ENCODE measurements around the gene ARL2.
"Not testable (repeated sequence)": the region's sequence is repeated elsewhere in the genome, so short reads cannot be mapped to it uniquely, and the experiment has no call there.

ARL2 gene

DNA sequence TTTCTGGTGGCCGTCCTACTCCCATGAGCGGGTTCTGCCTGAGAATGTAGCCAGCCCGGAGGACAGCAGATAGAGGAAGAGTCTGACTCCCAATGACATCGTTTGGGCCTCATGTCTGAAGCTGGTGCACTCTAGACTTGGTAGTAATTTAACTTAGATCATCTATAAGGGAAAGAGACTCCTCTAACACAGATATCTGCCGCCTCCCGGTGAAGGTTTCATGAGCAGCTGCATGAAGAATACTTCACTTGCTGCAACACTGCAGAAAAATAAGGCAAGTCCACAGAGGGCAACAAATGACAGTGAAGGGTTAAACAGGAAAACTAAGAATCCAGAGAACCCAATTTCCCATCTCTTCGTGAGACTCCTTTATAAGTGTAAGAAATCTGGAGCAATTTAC, 5.9 kb upstream of the ARL2 start:
- no peak for DNase-seq (ENCODE audit: low read depth, low spot score)

DNA sequence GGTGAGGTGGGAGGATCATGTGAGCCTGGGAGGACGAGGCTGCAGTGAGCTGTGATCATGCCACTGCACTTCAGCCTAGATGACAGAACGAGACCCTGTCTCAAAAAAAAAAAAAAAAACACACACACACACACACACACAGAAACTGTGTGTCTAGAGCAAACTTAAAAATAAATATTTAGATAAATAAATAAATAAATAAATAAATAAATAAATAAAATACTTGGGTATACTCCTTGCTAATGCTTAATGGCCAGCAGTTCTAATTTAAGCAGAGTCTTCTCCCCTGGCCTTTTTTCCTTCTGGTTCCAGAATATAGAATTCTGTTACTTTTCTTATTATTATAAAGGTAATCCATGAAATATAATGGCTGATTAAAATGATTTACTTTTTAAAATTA, 5.1 kb upstream of the ARL2 start:
- no peak for DNase-seq (ENCODE audit: low read depth, low spot score)

DNA sequence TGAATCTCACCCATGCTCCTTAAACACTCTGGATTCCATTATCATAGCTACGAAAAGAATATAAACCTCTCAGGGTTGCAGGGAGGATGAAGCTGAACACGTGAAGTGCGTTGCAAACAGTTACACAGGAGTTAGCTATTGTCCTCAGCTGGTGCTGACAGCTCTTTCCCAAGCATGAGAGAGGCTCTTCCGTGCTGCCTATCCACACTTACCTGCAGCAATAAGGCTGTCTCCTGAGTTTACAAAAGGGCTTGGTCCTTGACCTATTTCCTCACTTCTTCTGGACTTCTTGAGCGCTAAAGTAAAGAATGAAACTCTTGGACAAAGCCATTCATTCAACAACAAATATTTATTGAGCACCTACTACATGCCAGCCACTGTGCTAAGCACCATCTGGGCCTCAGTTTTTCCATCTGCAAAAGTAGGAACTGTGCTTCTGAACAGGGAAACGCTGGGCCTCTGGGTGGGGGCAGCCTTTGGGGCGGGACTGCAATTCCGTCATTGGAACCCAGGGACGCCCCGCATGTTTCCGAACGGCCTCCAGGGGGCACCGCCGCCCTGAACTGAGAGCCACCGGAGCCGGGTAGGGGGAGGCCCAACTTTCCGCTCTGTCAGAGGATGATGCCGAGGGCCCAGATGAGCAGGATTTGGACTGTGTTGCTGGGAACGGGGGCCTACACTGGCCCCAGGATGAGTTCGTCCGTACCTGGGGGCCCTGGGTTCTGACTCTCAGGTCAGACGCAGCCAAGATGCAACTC, 651 bp upstream of the ARL2 start:
- peak; percentile 94 for DNase-seq (ENCODE audit: low read depth, low spot score)

DNA sequence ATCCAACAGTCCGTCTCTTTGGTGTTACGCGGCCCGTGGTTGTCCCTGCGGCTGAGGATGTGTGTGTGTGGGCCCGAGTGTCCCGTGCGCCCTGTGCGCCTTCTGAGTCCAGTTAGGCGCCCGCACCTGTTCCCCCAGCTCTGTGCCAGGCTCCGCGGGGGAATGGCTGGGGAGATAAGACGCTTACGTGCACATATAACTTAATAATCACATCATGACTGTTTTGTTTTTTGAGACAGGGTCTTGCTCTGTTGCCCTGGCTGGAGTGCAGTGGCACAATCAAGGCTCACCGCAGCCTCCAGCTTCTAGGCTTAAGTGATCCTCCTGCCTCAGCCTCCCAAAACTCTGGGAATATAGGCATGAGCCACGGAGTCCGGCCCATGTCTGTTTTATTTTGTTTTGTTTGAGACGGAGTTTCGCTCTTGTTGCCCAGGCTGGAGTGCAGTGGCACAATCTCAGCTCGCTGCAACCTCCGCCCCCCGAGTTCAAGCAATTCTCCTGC, 817 bp downstream of the ARL2 start:
- DNase-seq (ENCODE audit: low read depth, low spot score) = no peak

DNA sequence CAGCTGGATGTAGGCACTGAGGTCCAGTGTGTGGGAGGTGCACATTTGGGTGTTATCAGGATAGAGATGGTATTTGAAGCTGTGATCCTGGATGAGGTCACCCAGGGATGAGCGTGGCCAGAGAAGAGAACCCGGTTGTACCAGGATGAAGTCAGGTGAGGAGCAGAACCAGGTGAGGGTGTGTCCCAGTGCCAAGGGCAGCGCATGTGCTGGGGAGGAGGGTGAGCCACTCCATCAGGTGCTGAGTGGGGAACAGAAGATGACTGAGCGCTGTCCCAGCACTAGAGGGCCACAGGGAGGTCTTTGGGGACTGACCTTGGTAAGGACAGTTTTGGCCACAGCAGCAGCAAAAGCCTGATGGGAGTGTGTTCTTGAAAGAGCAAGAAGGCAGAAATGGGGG, 2.7 kb downstream of the ARL2 start:
- DNase-seq (ENCODE audit: low read depth, low spot score) = no peak

DNA sequence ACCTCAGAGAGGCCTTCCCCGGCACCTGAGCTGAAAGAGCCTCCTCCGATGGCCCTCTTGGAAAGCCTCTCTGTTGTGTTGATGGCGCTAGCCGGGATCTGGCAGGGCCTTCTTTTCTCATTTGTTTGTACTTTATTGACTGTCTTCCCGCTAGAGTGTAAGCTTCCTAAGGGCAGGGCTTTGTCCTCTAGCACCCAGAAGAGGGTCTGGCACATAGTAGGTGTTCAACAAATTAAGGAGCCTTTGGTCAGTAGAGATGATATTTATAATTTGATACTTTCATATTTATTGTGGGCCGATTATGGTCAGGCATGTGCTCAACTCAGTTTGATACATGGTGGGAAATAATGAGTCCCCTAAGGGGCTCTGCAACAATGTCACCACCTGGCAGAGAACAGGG, 4.0 kb downstream of the ARL2 start:
- no peak for DNase-seq (ENCODE audit: low read depth, low spot score)

DNA sequence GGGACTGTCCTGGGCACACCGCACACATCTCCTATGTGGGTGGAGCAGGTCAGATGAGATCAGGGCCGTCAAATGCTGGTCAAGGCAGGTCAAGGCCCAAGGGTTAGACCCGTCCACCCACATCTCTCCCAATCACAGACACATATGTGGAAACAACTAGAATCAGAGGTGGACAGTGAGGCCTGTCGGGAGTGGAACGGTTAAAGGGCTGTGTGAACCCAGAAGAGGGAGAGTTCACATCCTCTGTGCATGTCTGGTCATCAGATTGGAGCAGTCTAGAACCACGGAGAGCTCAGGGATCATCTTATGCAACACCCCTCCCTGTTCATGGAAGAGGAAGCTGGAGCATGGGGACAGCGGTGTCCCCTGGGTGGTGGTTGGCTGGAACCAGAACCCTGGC, 5.9 kb downstream of the ARL2 start:
- DNase-seq (ENCODE audit: low read depth, low spot score) = no peak

DNA sequence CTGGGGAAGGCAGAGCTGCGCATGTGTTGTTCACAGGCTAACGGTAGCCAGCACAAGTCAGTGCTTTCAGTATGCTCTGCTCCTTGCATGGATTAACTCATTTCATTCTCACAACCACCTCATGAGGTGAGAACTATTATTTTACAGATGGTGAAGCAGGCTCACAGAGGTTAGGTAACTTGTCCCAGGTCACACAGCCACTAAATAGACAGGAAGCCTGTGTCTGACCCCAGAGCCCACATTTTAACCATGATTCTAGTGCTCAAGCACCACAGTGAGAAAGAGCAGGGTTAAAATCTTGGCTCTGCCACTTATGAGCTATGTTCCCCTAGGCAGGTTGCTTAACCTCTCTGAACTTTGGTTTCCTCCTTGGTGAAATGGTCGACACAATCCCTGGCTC, 7.0 kb downstream of the ARL2 start:
- no peak for DNase-seq (ENCODE audit: low read depth, low spot score)

DNA sequence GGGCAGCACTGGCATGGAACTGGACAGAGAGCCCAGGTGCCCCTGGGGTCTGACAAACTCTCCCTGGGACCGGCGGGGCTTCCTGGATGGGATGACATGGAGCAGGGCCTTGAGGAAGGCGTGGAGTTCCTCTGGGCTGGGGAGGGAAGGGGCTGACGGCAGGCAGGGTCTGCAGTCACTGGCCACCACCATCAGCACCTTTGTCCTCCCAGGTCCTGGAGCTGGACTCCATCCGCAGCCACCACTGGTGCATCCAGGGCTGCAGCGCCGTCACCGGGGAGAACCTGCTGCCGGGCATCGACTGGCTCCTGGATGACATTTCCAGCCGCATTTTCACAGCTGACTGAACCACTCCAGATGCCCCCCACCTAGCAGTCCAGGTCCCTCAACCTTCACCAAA, 7.5 kb downstream of the ARL2 start:
- no peak for DNase-seq (ENCODE audit: low read depth, low spot score)

DNA sequence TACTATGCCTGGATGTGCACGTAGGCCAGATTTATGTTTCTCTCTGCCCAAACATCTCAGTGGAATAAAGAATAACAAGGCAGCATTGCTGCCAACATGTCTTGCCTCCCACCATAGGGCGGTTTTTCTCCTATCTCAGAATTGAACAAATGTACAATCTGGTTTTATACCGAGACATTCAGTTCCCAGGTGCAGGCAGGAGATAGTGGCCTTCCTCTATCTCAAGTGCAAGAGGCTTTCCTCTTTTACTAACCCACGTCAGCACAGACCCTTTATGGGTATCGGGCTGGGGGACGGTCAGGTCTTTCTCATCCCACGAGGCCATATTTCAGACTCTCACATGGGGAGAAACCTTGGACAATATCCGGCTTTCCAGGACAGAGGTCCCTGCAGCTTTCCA, 9.5 kb downstream of the ARL2 start:
- DNase-seq (ENCODE audit: low read depth, low spot score) = not testable (repeated sequence)

DNA sequence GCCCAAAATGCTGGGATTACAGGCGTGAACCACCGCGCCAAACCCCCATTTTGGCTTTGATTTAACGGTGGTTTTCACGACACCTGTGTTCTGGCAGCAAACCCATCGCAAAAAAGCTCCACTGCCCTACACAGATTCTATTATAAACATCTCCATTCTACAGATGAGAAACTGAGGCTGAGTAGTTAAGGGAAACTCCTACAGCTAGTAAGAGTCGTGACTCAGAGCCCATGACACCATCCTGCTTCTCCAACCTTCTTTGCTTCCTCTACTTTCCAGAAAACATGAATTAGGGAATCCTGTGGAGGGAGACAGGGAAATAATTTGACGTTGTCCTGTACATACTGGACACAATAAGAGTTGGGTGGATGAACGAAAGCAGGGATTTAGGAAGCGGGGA, 12.8 kb downstream of the ARL2 start:
- DNase-seq (ENCODE audit: low read depth, low spot score) = no peak

DNA sequence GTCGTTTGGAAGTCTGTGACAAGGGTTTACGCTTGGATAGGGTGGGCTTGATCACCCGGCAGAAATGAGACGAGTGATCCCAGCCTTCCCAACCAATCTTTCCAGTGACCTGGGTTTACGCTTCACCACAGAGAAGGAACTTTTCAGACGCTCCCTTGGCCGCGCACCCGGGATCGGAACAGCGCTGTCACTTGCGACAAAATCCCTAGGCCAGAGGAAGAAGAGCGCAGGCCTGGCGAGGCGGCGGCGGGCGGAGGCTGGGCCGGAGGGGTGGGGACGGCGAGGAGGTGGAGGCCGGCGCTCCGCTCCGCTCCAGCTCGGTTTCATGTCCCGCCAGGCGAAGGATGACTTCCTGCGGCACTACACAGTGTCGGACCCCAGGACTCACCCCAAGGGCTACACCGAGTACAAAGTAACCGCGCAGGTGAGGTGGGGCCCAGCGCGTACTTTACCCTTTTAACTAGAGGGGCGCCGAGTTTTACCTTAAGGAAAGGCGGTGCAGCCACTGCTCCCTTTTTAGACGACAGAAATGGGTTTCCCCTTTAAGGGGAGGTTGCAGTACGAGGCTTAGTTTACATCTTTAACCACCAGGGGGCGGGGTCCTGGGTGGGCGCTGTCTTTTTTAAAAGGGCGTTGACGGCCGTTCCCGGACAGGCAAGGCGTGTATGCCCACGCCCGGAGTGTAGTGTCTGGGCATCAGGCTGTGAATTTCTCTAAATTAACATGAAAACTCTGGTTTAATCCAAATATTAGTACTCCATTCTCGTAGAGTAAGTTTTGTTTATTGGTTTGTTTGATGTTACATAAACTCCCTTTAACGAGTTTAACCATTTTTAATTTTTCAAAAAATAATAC, 13.5 kb downstream of the ARL2 start, which contains the start of gene SNX15:
Gene SNX15 (plus strand): TSS at position 227 of the 855 bp plus-strand sequence. CDS start 99 bp downstream, at position 326.
- DNase-seq (ENCODE audit: low read depth, low spot score) = peak; percentile 98

DNA sequence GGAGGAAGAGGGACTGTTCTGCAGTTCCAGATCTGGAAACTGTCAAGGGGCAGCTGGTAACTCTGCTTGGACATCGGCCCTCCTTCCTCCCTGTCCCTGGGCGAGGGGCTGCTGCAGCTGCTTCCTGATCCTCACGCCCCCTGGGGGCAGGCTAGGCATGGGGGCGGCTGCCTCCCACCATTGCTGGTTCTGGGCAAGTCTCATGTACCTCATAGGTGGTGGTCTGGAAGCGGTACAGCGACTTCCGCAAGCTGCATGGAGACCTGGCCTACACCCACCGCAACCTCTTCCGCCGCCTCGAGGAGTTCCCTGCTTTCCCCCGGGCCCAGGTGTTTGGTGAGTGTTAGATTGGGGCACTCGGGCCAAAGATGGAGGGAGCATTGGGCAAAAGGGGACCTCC, 18.3 kb downstream of the ARL2 start:
- no peak for DNase-seq (ENCODE audit: low read depth, low spot score)

DNA sequence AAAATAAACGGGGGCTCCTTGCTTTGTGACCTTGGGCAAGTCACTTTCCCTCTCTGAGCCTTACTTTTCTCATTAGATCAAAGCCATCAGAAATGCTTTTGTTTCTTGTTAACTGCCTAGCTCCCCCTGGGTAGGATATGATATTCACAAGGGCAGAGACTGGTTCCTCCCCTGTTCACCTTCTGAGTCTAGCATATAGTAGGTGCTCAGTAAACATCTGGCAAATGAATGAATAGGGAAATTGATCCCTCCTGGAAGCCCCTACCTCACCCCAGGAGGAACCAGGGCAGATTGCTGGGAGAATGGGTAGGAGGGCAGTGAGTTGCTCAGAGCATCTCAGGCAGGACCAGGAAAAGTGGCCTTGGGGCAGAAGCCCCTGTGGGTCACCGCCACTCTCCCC, 20.5 kb downstream of the ARL2 start:
- DNase-seq (ENCODE audit: low read depth, low spot score) = no peak

DNA sequence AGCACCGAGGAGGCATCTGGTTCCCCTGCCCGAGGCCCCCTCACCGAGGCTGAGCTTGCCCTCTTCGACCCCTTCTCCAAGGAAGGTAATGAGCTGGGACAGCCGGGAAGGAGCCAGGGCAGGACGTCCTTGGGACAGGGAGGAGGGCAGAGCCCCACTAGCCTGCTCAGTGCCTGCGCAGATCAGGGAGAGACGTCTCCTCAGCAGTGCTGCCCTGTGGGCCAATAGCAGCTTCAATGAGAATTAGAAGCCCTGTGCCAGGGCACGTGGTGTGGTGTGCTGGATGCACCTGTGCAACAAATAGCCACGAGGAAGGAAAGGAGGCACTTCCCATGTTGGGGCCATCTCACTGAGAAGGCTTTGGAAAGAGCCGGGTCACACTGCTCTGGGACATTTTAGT, 21.6 kb downstream of the ARL2 start:
- no peak for DNase-seq (ENCODE audit: low read depth, low spot score)

DNA sequence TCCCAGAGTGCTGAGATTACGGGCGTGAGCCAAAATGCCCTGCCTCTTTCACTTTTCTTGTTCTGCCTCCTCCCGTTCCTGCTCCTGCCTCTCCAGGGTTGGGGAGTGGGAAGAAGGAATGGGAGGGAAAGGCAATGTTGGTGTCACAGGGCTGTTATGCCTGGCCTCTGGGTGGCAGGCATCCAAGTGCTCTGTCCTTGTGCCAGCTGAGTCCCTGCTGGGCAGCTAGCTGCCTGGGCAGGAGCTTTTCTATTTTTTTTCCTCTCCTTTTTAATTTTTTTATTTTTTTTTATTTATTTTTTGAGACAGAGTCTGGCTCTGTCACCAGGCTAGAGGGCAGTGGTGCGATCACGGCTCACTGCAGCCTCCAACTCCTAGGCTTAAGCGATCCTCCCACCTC, 23.0 kb downstream of the ARL2 start:
- DNase-seq (ENCODE audit: low read depth, low spot score) = peak; percentile 53

DNA sequence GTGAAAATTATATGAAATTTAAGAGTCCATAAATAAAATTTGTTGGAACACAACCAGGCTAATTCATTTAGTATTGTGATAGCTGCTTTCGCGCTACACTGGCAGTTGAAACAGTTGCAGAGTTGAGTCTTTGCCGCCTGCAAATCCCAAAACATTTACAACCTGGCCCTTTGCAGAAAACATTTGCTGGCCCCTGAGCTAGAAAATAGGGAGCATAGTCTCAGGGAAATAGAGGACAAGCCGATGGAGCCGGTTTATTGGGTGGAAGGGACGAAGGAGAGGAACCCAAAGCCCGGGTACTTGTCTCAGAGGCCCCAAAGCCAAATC, 26.5 kb downstream of the ARL2 start:
- DNase-seq (ENCODE audit: low read depth, low spot score) = no peak

DNA sequence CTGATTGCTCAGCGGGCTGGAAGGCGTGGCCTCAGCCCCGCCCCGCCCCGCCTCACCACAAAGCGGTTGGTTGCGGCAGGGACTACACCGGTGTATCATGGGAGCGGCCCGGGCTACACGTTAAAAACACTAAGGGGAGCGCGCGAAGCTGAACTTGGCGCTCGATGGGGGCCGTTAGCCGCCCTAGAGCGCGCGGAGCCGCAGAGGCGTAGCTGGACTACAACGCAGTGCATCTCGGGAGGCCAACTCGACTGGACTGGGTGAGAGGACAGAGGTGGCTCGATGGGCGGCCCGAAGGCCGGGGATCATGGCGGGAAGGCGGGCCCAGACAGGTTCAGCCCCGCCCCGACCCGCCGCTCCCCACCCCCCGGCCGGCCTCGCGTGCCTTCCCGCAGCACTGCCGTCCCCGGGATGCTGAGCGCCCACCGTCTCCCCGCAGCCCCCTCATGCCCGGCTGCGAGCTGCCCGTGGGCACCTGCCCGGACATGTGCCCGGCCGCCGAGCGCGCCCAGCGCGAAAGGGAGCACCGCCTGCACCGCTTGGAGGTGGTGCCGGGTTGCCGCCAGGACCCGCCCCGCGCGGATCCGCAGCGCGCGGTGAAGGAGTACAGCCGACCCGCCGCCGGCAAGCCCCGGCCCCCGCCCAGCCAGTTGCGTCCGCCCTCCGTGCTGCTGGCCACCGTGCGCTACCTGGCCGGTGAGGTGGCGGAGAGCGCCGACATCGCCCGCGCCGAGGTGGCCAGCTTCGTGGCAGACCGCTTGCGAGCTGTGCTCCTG, 27.1 kb downstream of the ARL2 start, which contains the start of gene SAC3D1:
Gene SAC3D1 (plus strand): TSS at position 364 of the 776 bp plus-strand sequence. CDS start 83 bp downstream, at position 447.
- DNase-seq (ENCODE audit: low read depth, low spot score) = peak; percentile 96

DNA sequence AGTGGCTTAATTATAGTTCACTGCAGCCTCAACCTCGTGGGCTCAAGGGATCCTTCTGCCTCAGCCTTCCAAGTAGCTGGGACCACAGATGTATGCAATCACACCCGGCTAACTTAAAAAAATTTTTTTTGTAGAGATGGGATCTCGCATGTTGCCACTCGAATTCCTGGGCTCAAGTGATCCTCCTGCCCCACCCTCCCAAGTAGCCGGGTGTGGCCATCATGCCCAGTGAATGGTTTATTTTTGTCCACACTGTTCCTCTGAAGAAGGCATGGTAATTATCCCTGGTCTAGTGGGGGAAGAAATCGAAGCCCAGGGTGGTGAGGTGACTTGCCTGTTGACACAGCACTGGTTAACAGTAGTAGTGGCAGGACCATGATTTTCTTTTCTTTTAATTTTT, 28.9 kb downstream of the ARL2 start:
- no peak for DNase-seq (ENCODE audit: low read depth, low spot score)

DNA sequence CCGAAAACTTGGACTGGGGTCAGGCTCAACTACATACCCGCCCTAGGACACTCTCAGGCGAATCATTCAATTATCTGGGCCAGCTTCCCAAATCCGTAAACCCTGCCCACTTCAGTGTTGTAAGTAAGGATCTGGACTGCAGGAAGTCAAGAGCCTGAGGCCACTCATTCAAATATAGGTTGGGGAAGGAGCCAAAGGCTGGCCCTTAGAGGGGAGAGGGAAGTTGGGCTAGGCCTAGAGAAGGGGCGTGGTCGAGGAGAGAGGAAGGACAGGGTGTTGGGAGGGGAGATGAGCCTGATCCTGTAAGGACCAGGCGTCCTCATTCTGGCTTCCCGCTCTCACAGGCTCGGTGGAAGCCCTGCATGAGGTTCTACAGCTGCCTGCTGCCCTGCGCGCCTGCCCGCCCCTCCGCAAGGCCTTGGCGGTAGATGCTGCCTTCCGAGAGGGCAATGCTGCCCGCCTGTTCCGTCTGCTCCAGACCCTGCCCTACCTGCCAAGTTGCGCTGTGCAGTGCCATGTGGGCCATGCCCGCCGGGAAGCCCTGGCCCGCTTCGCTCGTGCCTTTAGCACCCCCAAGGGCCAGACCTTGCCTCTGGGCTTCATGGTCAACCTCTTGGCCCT, 30.0 kb downstream of the ARL2 start:
- DNase-seq (ENCODE audit: low read depth, low spot score) = no peak

DNA sequence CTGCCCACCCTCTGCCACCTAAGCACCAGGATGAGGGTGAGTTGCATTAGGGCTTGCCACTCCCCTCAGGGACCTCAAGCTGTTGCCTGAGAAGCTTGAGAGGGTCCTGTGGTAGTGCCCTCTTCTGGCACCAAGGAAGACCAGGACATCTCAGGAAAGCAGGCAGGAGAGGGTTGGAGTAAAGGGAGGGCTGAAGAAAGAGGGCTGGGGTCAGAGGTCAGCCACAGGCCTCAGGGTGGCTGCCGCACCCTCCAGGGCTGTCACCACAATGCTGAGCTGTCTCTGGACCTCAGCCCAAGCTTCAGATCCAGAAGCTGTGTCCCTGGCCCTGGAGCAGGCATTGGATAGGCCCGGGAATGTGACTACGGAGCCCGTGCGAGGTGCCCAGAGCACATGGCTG, 31.1 kb downstream of the ARL2 start:
- DNase-seq (ENCODE audit: low read depth, low spot score) = no peak

DNA sequence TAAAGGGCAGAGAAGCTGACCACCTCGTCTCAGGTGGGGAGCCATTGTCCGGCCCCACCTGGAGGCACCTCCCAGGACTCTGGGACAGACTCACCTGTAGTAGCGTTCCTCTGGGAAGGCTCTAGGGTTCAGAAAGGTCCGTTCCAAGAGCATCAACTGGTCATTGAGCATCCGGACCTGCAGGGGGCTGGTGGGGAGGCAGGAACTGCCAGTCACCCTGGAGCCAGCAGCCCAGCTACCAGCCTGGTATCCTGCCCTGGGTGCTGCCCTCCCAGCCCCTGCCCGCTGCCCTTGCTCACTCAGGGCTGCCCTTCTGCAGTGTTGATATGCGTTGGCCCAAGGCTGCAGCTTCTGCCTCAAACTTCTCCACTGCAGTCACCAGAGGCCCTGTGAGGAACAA, 31.8 kb downstream of the ARL2 start:
- no peak for DNase-seq (ENCODE audit: low read depth, low spot score)

Measured in astrocyte of the hippocampus (primary cell).